Measurements from ENCODE around the gene IQGAP1. TPM values are rescaled to one million over a fixed set of nuclear protein-coding genes. Genes with fewer than 3 reads are reported as not detected.
"Not testable (repeated sequence)": the region's sequence is repeated elsewhere in the genome, so short reads cannot be mapped to it uniquely, and the experiment has no call there.

Gene IQGAP1
- total and polyA plus RNA-seq, 7 donors, result 31.1 to 72.2 (median 44.1) TPM

DNA sequence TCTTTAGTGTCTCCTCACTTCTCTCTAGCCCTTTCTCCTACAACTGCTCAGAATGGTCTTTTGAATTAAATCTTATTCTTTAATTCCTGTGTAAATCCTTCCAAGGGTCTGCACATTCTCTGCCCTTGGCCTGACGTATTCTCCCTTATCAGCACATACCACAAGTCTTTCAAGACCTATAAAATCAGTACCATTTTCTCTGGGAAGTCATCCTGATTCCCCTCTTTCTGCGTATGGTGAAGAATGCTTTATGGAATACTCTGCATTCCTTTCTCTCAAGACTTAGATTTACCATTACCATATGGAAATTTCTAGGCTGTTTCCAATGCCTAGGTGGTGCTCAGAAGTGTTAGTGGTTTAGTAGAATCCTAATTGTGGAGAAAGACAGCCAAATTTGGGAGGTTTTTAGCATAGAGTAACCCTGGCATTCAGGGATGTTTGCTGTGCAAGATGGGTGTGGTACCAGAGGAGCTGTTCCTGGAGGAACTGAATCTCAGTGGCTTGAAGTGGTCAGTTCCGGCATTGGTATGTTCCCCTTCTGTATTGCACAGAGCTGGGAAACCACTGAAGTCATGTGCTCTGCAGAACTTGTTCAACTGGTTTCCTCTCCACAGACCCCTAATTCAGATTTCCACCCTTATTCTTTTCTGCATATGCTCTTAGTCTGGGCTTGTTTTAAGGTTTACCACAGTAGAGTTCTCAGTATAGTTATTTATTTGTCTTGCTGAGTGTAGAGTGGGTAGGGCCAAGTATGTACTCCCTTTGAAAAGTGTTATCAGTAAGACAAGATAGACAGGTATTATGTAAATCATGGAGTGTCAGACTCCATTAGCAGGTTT lies 24.5 kb downstream of the IQGAP1 start:
- WGBS, 3 donors, result 69 to 75% (median 73%) methylated on average over 3 of the region's 3 CpGs
- H3K4me1 ChIP-seq, result peaks cover 62% of the 10 kb centered on the region
- no peaks in the 10 kb centered on the region for H3K36me3 ChIP-seq (ENCODE audit: insufficient read depth in 1 of 2, low read depth in 1 of 2)
- TF ChIP-seq, protein P1, sequence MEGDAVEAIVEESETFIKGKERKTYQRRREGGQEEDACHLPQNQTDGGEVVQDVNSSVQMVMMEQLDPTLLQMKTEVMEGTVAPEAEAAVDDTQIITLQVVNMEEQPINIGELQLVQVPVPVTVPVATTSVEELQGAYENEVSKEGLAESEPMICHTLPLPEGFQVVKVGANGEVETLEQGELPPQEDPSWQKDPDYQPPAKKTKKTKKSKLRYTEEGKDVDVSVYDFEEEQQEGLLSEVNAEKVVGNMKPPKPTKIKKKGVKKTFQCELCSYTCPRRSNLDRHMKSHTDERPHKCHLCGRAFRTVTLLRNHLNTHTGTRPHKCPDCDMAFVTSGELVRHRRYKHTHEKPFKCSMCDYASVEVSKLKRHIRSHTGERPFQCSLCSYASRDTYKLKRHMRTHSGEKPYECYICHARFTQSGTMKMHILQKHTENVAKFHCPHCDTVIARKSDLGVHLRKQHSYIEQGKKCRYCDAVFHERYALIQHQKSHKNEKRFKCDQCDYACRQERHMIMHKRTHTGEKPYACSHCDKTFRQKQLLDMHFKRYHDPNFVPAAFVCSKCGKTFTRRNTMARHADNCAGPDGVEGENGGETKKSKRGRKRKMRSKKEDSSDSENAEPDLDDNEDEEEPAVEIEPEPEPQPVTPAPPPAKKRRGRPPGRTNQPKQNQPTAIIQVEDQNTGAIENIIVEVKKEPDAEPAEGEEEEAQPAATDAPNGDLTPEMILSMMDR (IDR thresholded peaks at IDR 0.05), result no peak
- DNase-seq, result no peak
- peak overlapping the region; percentile 20 for H3K4me3 ChIP-seq
- peak overlapping the region; percentile 50 for H3K27ac ChIP-seq
- peak; percentile 54 to 75 (median 64) for ATAC-seq
- no peaks in the 10 kb centered on the region for H3K27me3 ChIP-seq (ENCODE audit: insufficient read depth in 3 of 3, low read length in 2 of 3)
- intact Hi-C loops (cut with DNase I), result no loop called here
- H3K9me3 ChIP-seq, result no peaks in the 10 kb centered on the region

DNA sequence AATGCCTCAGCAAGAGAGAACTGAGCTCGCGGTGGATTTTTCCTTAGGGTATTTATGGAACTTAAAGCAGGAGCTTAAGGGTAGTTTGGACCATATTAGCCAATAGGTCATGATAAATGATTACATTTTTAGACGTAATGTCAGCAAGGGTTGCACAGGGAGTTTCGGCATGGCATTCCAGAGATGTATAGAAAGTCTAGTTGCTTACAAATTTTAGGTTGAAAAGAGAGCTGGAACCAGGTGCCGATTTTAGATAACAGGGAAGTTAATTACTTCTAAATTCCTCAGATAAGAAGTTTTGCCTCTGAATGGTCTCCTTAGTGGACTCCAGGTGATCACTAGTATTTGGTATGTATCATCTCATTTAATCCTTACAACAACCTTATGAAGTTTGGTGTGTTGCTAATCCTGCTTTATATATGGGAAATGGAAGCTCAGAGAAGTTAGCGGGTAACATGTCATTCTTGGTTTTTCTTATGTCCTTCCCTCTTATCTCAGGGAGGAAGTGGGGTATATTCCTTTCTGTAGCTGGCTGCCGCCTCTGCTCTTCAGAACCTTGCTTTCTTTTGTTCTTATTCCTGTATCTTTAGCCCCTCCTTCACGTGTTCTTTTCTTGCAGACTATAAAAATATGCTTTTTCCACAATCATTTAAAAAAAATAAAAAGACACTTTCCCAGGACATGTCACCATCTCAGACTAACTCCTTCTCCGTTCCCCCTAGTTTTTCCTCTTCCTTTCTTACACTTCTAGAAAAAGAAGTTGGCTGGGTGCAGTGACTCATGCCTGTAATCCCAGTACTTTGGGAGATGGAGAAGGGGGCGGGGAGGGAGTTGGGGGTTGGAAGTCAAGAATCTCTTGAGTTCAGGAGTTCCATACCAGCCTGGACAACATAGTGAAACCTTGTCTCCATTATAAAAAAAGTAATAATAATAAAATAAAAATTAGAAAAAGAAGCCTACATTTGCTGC lies 25.7 kb downstream of the IQGAP1 start:
- intact Hi-C loops (cut with DNase I), result no loop called here
- no peaks in the 10 kb centered on the region for H3K36me3 ChIP-seq (ENCODE audit: insufficient read depth in 1 of 2, low read depth in 1 of 2)
- DNase-seq, result no peak
- no peaks in the 10 kb centered on the region for H3K9me3 ChIP-seq
- no peaks in the 10 kb centered on the region for H3K27me3 ChIP-seq (ENCODE audit: insufficient read depth in 3 of 3, low read length in 2 of 3)
- peaks cover 60% of the 10 kb centered on the region for H3K4me1 ChIP-seq
- H3K27ac ChIP-seq, result peak overlapping the region; percentile 54
- peak; percentile 31 to 58 (median 51) for ATAC-seq
- no peak overlapping the region for H3K4me3 ChIP-seq
- WGBS, 3 donors, result 77 to 81% (median 81%) methylated on average over 10 of the region's 10 CpGs
- TF ChIP-seq, protein P1 (IDR thresholded peaks at IDR 0.05), result no peak

DNA sequence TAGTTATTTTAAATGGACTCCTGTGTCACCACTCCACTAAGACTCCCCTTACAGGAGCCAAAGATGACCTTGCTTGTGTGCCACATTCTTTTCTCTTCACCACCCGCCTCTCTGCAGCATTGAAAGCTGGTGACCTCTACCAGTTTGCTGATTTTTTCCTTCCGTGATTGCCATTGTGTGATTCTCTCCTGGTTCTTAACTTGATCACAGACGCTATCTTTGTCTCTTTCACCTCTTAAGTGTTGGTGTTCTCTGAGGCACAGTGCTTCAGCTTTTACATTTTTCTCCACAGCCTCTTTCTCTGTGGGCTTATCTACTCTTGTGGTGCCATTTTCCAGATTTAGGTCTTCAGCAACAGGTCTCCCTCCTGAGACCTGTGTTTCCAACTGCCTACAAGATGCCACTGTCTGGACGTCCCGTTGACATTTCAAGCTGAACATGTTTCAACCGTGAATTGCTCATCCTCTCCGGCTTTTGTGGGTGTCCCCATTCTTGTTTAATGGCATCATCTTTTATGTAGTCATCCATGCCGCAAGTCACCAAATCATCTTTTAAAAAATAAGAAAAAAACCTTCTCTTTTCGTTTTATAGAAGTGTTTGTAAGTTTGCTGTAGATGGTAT lies 26.5 kb downstream of the IQGAP1 start:
- intact Hi-C loops (cut with DNase I), result no loop called here
- Histone ChIP-seq H3K27ac (peak overlapping the region; percentile 54), H3K4me1 (peaks cover 68% of the 10 kb centered on the region), H3K36me3 (ENCODE audit: insufficient read depth in 1 of 2, low read depth in 1 of 2) (no peaks in the 10 kb centered on the region), H3K4me3 (no peak overlapping the region), H3K9me3 (no peaks in the 10 kb centered on the region), H3K27me3 (ENCODE audit: insufficient read depth in 3 of 3, low read length in 2 of 3) (no peaks in the 10 kb centered on the region)
- ATAC-seq (peak; percentile 60 to 87 (median 76)), DNase-seq (no peak)
- TF ChIP-seq, protein P1 (IDR thresholded peaks at IDR 0.05), result no peak
- WGBS, 3 donors, result 41 to 63% (median 50%) methylated on average over 9 of the region's 9 CpGs

DNA sequence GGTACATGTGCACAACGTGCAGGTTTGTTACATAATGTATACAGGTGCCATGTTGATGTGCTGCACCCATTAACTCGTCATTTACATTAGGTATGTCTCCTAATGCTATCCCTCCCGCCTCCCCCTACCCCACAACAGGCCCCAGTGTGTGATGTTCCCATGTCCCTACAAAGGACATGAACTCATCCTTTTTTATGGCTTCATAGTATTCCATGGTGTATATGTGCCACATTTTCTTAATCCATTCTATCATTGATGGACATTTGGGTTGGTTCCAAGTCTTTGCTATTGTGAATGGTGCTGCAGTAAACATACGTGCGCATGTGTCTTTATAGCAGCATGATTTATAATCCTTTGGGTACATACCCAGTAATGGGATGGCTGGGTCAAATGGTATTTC lies 28.0 kb downstream of the IQGAP1 start:
- H3K36me3 ChIP-seq (ENCODE audit: insufficient read depth in 1 of 2, low read depth in 1 of 2); ATAC-seq; intact Hi-C loops (cut with DNase I); DNase-seq; H3K4me3 ChIP-seq; H3K9me3 ChIP-seq; H3K27me3 ChIP-seq (ENCODE audit: insufficient read depth in 3 of 3, low read length in 2 of 3); H3K27ac ChIP-seq: not testable (repeated sequence)
- WGBS, 3 donors, result 95 to 99% (median 96%) methylated on average over 5 of the region's 5 CpGs
- peaks cover 80% of the 10 kb centered on the region for H3K4me1 ChIP-seq

Measured in psoas muscle (tissue), 8 donors.